GM18526 (cell line): ENCODE data around the gene ADGRF5.

Source experiments
- POLR2A ChIP-seq: IDR thresholded peaks from 3 replicates; pipeline ENCODE4 v1.6.1; 2011; ENCODE audit not compliant: insufficient read length; ENCODE audit errors: extremely low read depth

The ADGRF5 gene

GRCh38 chr6:46808806-46809205 is 112.9 kb downstream of the ADGRF5 start:
- no peak for TF ChIP-seq POLR2A
